CMK (cell line): ENCODE results near the gene MISFA.
"Not testable (repeated sequence)": the region's sequence is repeated elsewhere in the genome, so short reads cannot be mapped to it uniquely, and the experiment has no call there.

Source experiments
- DNase-seq: peaks from one replicate; pipeline ENCODE4 v3.0.0-alpha.2; 2010; ENCODE audit warnings: low read depth

Gene MISFA

DNA sequence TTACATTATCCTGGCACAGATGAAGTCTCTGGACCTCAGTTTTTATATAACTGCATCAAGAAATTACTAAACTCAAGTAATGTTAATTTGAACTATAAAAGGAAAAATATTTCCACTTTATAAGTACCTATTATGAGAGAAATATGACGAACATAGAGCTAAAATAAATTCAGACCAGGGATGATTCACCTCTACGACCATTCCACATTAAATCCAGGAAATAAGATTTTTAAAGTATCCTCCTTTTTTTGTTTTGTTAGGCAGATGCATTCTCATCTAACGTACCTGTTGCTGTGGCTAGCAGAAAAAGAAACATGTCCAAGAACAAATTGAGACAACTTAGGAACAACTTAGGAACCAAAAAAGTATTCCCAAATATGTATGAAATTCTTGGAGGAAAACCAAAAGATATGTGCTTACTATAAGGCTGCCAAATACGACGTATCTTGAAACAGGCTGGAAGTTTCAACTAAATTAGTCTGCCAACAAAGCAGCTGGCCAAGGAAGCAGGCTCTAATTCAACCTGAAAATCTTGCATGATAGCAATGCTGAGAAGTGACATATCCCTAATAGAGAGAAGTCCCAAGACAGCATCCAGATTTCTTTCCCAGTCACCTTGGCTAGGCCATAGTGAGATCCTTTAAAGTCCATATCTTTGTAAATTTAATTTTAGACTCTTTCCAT is 18.9 kb downstream of the MISFA start:
- DNase-seq = no peak

- DNase-seq = no peak
Measured at GRCh38 chr11:18623707-18624106, 24.1 kb downstream of the MISFA start.

- DNase-seq = no peak
Measured at GRCh38 chr11:18624161-18624560, 24.6 kb downstream of the MISFA start.

GRCh38 chr11:18632841-18633240 is 33.3 kb downstream of the MISFA start:
- DNase-seq = no peak

DNA sequence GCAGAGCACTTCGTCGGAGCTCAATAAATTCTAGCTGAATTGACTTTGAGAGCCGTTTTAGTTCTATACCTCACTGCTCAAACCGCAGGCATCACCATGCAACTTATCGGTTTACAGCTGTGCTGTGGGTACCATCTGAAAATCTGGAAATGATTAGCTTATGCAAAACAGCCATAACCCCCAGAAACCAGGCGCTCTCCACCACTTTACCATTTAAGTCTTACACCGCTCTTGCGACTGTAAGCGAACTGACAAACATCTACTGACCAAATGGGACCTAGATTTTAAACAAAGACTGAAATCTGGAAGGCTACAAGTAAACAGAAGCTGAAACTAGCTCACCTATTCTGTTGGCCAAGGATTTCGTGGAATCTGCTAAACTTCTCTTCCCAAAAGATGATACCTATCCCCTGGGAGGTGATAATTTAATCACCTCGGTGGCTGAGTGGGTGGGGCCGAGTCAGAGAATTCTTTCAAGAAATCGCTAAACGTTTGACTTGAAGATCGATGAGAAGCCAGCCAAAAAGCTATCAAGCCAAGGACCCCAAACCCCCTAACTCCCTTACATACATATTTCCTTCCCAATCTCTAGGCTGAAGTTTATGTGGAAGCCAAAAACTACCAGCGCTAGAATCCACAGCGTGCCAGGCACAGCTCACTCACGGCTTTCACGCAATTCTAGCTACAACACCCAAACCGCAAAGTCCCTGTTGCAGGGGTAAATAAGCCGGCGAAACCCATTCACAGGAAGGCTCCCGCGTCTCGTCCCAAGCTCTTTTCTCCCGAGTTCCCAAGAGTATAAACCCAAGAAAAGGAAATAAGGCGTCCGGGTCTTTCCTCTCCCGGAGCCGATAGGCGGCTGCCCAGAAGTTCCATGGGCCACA is 33.9 kb downstream of the MISFA start:
- no peak for DNase-seq

DNA sequence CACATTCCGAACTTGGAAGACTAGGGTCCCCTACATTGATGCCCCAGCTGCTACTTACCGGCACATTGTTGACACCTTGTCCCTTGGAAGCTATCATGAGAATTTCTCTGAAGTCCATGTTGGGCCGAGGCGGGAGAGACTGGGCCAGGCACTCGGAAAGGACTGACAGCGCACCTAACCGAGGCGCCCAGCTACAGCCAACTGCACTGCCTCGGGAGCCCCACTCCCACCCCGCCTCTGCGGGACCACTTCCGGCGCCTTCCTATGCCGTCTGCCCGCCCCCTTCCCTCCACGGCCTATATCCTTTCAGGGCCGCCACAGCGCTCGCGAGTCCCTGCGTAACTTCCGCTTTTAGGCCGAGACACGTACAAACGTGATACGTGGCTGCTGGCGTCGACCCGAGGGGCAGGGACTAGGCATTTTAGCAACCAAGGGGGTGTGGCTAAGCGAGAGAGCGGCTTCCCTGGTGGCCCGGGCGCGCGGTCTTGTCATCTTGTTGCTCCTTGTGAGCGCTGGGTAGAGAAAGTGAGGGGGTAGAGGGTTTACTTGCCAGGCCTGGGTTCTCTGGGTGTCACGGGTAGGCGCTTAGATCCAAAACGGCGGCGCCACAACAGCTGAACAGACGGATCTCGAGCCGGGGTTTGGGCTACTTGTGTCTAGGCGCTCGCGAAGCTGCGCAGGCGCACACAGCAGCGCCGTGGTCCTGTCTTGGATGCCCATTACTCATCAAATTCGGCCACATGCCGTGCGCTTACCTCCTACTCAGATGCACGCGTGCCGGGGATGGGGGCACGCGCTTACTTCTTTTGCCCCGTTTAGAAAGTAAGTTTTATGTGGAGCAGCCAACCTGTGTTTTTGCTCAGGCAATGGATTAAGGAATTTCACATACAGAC is 34.8 kb downstream of the MISFA start, which contains the start of gene SPTY2D1:
Gene SPTY2D1, minus strand, starts transcription at position 203 of the 893 bp plus-strand sequence. Its CDS starts 85 bp downstream, at position 118.
- peak; percentile 91 for DNase-seq

DNA sequence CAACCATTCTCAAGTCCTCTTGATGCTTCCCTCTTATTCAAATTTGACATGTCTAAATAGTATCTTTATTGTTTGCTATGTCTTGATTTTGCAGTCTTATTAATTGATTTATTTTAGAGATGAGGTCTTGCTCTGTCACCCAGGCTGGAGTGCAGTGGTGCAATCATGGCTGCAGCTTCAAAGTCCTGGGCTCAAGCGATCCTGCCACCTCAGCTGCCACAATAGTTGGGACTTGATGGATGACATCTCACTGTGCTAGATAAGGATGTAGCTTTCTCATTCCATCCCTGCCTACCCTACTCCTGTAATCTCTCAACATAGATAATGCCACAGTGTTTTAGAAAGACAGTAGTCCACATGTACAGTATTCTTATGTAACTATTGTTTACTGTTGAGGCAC is 42.1 kb downstream of the MISFA start:
- no peak for DNase-seq

DNA sequence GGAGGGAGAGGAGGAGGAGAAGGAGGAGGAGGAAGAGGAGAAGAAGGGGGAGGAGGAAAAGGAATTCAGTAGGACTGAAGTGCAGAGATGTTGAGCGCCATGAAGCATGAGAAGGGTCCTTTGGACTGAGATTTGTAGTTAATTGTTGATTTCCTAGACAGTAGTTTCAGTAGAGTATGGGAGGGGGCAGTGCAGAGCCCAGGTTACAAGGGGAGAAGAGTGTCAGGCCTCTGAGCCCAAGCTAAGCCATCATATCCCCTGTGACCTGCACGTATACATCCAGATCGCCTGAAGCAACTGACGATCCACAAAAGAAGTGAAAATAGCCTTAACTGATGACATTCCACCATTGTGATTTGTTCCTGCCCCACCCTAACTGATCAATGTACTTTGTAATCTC is 43.4 kb downstream of the MISFA start:
- not testable (repeated sequence) for DNase-seq

- no peak for DNase-seq
Measured at GRCh38 chr11:18650353-18650752, 50.8 kb downstream of the MISFA start.

DNA sequence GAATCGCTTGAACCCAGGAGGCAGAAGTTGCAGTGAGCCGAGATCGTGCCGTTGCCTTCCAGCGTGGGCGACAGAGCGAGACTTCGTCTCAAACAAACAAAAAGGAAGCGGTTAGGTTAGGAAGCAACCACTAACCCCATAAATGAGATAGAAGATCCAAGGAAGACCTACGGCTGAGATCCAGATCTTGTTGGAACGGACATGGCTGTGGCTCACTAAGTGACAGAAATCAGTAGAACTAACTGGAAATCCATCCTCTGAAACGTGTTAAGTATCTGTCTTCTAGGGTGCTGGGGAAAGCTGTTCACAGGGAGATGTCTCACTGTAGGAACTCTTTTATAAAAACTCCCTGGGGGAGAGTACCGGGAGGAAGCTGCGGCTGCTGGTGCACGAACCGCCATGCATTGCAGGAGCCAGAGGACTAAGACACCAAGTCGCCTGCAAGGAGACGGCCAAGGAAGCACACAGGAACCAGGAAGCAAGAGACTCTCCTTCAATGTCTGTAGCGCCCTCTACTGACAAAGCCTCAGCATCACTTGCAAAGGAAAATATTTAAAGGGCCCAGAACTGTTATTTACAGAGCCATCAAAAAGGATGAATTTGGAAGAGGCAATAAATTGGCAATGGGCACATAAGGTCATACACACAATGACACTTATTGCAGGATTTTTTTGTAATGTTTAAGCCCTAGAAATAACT is 51.4 kb downstream of the MISFA start:
- DNase-seq = peak; percentile 60
